Thyroid gland (tissue), 4 donors: ENCODE measurements around the gene COMT. TPM values are rescaled to one million over a fixed set of nuclear protein-coding genes. Genes with fewer than 3 reads are reported as not detected.

Experiments
- DNase-seq, 2 donors: peaks; one replicate each; pipeline ENCODE4 v3.0.0-alpha.2; 2019
- H3K27ac ChIP-seq, 3 donors: fragments of 200-600 bp; sonication (generic); 1 replicate in 2 of 3; 2 replicates in 1 of 3; pipeline ENCODE4 v1.5.1; 2016 to 2019; ENCODE audit warnings: mild to moderate bottlenecking in 1 of 3, moderate library complexity in 1 of 3
- H3K27me3 ChIP-seq: fragments of 200-600 bp; sonication (generic); one replicate; pipeline ENCODE4 v1.5.1; 2019
- H3K36me3 ChIP-seq, 2 donors: fragments of 200-600 bp; sonication (generic); one replicate each; pipeline ENCODE4 v1.5.1; 2016 to 2019
- H3K4me1 ChIP-seq, 2 donors: fragments of 200-600 bp; sonication (generic); one replicate each; pipeline ENCODE4 v1.5.1; 2017 to 2019
- H3K4me3 ChIP-seq, 3 donors: fragments of 200-600 bp; sonication (generic); replicated peaks in 1 of 3; 1 replicate in 2 of 3; 2 replicates in 1 of 3; pipeline ENCODE4 v1.5.1; 2016; ENCODE audit warnings: mild to moderate bottlenecking in 1 of 3
- H3K9me3 ChIP-seq: fragments of 200-600 bp; sonication (generic); one replicate; pipeline ENCODE4 v1.5.1; 2017
- CTCF ChIP-seq, 6 experiments: fragments of 200-600 bp in 3 of 6; fragments of 450-650 bp in 3 of 6; sonication (generic) in 3 of 6; IDR thresholded peaks; one replicate each; pipeline ENCODE4 v1.5.1; 2016 to 2019; ENCODE audit warnings: antibody characterized with exemption in 6 of 6, mild to moderate bottlenecking in 2 of 6, inconsistent platforms in 1 of 6, moderate library complexity in 1 of 6
- POLR2A ChIP-seq, 2 donors: fragments of 450-650 bp; IDR thresholded peaks; one replicate each; pipeline ENCODE4 v1.6.1; 2017; ENCODE audit warnings: antibody characterized with exemption in 2 of 2, mild to moderate bottlenecking in 2 of 2, moderate library complexity in 1 of 2
- WGBS, 2 donors: methylation state at CpG; one replicate each; pipeline ENCODE4 v1.1.5; 2017; 5-methylcytosine and 5-hydroxymethylcytosine counted together
- intact Hi-C: fragments of 100-400 bp; cut with DNase I; formaldehyde crosslinking; loops from one replicate; pipeline ENCODE4 v1.15.1; 2023
- total RNA-seq, 4 donors: library from RNA; depleted of rRNA; stranded (reverse); fragments of >200 nt; gene quantifications; one replicate each; pipeline ENCODE4 v1.2.3, GENCODE V29; 2016

Gene COMT
- total RNA-seq, 4 donors from 2014 or later: 92.6 to 216 (median 138) TPM

- Histone ChIP-seq H3K4me3 (no peak overlapping the region), H3K36me3 (no peaks in the 10 kb centered on the region), H3K4me1 (peaks cover 0 to 9% of the 10 kb centered on the region in 2 donors), H3K9me3 (no peaks in the 10 kb centered on the region), H3K27ac (no peak overlapping the region), H3K27me3 (no peaks in the 10 kb centered on the region)
- WGBS, 2 donors: 90 to 93% methylated on average over 9 to 11 of the region's 11 CpGs
- intact Hi-C loops: no loop called here
- no peak for DNase-seq
- TF ChIP-seq CTCF (IDR thresholded peaks at IDR 0.05) (no peak), POLR2A (IDR thresholded peaks at IDR 0.05) (no peak)
Measured at GRCh38 chr22:20008221-20008995, 66.8 kb downstream of the COMT start.

- H3K4me3 ChIP-seq: no peak overlapping the region
- no peaks in the 10 kb centered on the region for H3K27me3 ChIP-seq
- no peak for DNase-seq
- intact Hi-C loops: no loop called here
- H3K27ac ChIP-seq: no peak overlapping the region
- WGBS, 2 donors: 85 to 87% methylated on average over 4 to 8 of the region's 9 CpGs
- H3K4me1 ChIP-seq: peaks cover 4 to 15% of the 10 kb centered on the region in 2 donors
- TF ChIP-seq POLR2A (IDR thresholded peaks at IDR 0.05): no peak
- no peak for TF ChIP-seq CTCF (IDR thresholded peaks at IDR 0.05)
- no peaks in the 10 kb centered on the region for H3K9me3 ChIP-seq
- H3K36me3 ChIP-seq: no peaks in the 10 kb centered on the region
Measured at GRCh38 chr22:20009018-20009491, 67.5 kb downstream of the COMT start.

- 96 to 100% methylated on average over 4 to 8 of the region's 8 CpGs for whole genome bisulfite sequencing, 2 donors
Measured at GRCh38 chr22:20009582-20010306, 68.2 kb downstream of the COMT start.

GRCh38 chr22:20010307-20011122 lies 68.9 kb downstream of the COMT start:
- DNase-seq: no peak

More at GRCh38 chr22:20009582-20010306, 68.2 kb downstream of the COMT start:
- DNase-seq: no peak
- intact Hi-C loops: no loop called here
- TF ChIP-seq POLR2A (IDR thresholded peaks at IDR 0.05): no peak
- no peak for TF ChIP-seq CTCF (IDR thresholded peaks at IDR 0.05)
- Histone ChIP-seq H3K4me3 (no peak overlapping the region), H3K9me3 (no peaks in the 10 kb centered on the region), H3K36me3 (no peaks in the 10 kb centered on the region), H3K27me3 (no peaks in the 10 kb centered on the region), H3K4me1 (peaks cover 8 to 20% of the 10 kb centered on the region in 2 donors), H3K27ac (no peak overlapping the region)

More at GRCh38 chr22:20010307-20011122, 68.9 kb downstream of the COMT start:
- intact Hi-C loops: no loop called here
- H3K27ac ChIP-seq: no peak overlapping the region
- no peaks in the 10 kb centered on the region for H3K36me3 ChIP-seq
- no peaks in the 10 kb centered on the region for H3K9me3 ChIP-seq
- H3K27me3 ChIP-seq: no peaks in the 10 kb centered on the region
- H3K4me3 ChIP-seq: no peak overlapping the region
- WGBS, 2 donors: 85 to 93% methylated on average over 13 to 14 of the region's 14 CpGs
- no peak for TF ChIP-seq POLR2A (IDR thresholded peaks at IDR 0.05)
- TF ChIP-seq CTCF (IDR thresholded peaks at IDR 0.05): no peak
- peaks cover 16 to 28% of the 10 kb centered on the region in 2 donors for H3K4me1 ChIP-seq
